ENCODE data around the gene POLR2L.

Gene POLR2L

GRCh38 chr11:843086-843734, 881 bp upstream of the POLR2L start:
- peaks cover 65% of the 10 kb centered on the region for H3K4me1 ChIP-seq (ENCODE audit: control insufficient read depth, insufficient read depth, low read length)
- H3K9me3 ChIP-seq (replicated peaks; ENCODE audit: low read length) = no peaks in the 10 kb centered on the region
- H3K4me3 ChIP-seq (ENCODE audit: low read length) = peak overlapping the region; percentile 98
- no peaks in the 10 kb centered on the region for H3K27me3 ChIP-seq (ENCODE audit: control insufficient read depth, insufficient read depth, low read length)
- peak overlapping the region; percentile 97 for H3K9ac ChIP-seq (ENCODE audit: low read depth, low read length)
- peak overlapping the region; percentile 90 for H3K4me2 ChIP-seq (ENCODE audit: low read length)
- H3K36me3 ChIP-seq (ENCODE audit: insufficient read depth, low read length) = peaks cover 36% of the 10 kb centered on the region

- no peaks in the 10 kb centered on the region for H3K27me3 ChIP-seq (ENCODE audit: control insufficient read depth, insufficient read depth, low read length)
- peak overlapping the region; percentile 97 for H3K9ac ChIP-seq (ENCODE audit: low read depth, low read length)
- H3K4me1 ChIP-seq (ENCODE audit: control insufficient read depth, insufficient read depth, low read length) = peaks cover 70% of the 10 kb centered on the region
- peaks cover 43% of the 10 kb centered on the region for H3K36me3 ChIP-seq (ENCODE audit: insufficient read depth, low read length)
- H3K9me3 ChIP-seq (replicated peaks; ENCODE audit: low read length) = no peaks in the 10 kb centered on the region
- peak overlapping the region; percentile 98 for H3K4me3 ChIP-seq (ENCODE audit: low read length)
- peak overlapping the region; percentile 90 for H3K4me2 ChIP-seq (ENCODE audit: low read length)
Observed at GRCh38 chr11:841981-842369, 354 bp downstream of the POLR2L start.

GRCh38 chr11:839875-840617, 2.3 kb downstream of the POLR2L start:
- peak overlapping the region; percentile 90 for H3K4me2 ChIP-seq (ENCODE audit: low read length)
- peak overlapping the region; percentile 98 for H3K4me3 ChIP-seq (ENCODE audit: low read length)
- H3K9me3 ChIP-seq (replicated peaks; ENCODE audit: low read length) = no peaks in the 10 kb centered on the region
- peaks cover 64% of the 10 kb centered on the region for H3K4me1 ChIP-seq (ENCODE audit: control insufficient read depth, insufficient read depth, low read length)
- no peaks in the 10 kb centered on the region for H3K27me3 ChIP-seq (ENCODE audit: control insufficient read depth, insufficient read depth, low read length)
- peaks cover 55% of the 10 kb centered on the region for H3K36me3 ChIP-seq (ENCODE audit: insufficient read depth, low read length)
- H3K9ac ChIP-seq (ENCODE audit: low read depth, low read length) = peak overlapping the region; percentile 97

GRCh38 chr11:839280-839623, 3.1 kb downstream of the POLR2L start:
- peak overlapping the region; percentile 38 for H3K9ac ChIP-seq (ENCODE audit: low read depth, low read length)
- H3K27me3 ChIP-seq (ENCODE audit: control insufficient read depth, insufficient read depth, low read length) = no peaks in the 10 kb centered on the region
- H3K4me3 ChIP-seq (ENCODE audit: low read length) = no peak overlapping the region
- H3K9me3 ChIP-seq (replicated peaks; ENCODE audit: low read length) = no peaks in the 10 kb centered on the region
- H3K4me2 ChIP-seq (ENCODE audit: low read length) = peak overlapping the region; percentile 90
- H3K36me3 ChIP-seq (ENCODE audit: insufficient read depth, low read length) = peaks cover 55% of the 10 kb centered on the region
- peaks cover 65% of the 10 kb centered on the region for H3K4me1 ChIP-seq (ENCODE audit: control insufficient read depth, insufficient read depth, low read length)

- Histone ChIP-seq H3K9ac (ENCODE audit: low read depth, low read length) (peak overlapping the region; percentile 38), H3K4me1 (ENCODE audit: control insufficient read depth, insufficient read depth, low read length) (peaks cover 64% of the 10 kb centered on the region), H3K36me3 (ENCODE audit: insufficient read depth, low read length) (peaks cover 55% of the 10 kb centered on the region), H3K27me3 (ENCODE audit: control insufficient read depth, insufficient read depth, low read length) (no peaks in the 10 kb centered on the region), H3K4me2 (ENCODE audit: low read length) (peak overlapping the region; percentile 8), H3K9me3 (replicated peaks; ENCODE audit: low read length) (no peaks in the 10 kb centered on the region), H3K4me3 (ENCODE audit: low read length) (no peak overlapping the region)
Observed at GRCh38 chr11:838441-839279, 3.7 kb downstream of the POLR2L start.

GRCh38 chr11:837990-838307, 4.4 kb downstream of the POLR2L start:
- H3K4me1 ChIP-seq (ENCODE audit: control insufficient read depth, insufficient read depth, low read length) = peaks cover 63% of the 10 kb centered on the region
- H3K9me3 ChIP-seq (replicated peaks; ENCODE audit: low read length) = no peaks in the 10 kb centered on the region
- no peaks in the 10 kb centered on the region for H3K27me3 ChIP-seq (ENCODE audit: control insufficient read depth, insufficient read depth, low read length)
- H3K4me3 ChIP-seq (ENCODE audit: low read length) = no peak overlapping the region
- H3K9ac ChIP-seq (ENCODE audit: low read depth, low read length) = no peak overlapping the region
- peaks cover 55% of the 10 kb centered on the region for H3K36me3 ChIP-seq (ENCODE audit: insufficient read depth, low read length)
- no peak overlapping the region for H3K4me2 ChIP-seq (ENCODE audit: low read length)

- peaks cover 55% of the 10 kb centered on the region for H3K36me3 ChIP-seq (ENCODE audit: insufficient read depth, low read length)
Observed at GRCh38 chr11:837189-837989, 4.9 kb downstream of the POLR2L start.

GRCh38 chr11:836700-837099, 5.6 kb downstream of the POLR2L start:
- H3K4me1 ChIP-seq (ENCODE audit: control insufficient read depth, insufficient read depth, low read length) = peaks cover 72% of the 10 kb centered on the region
- no peak overlapping the region for H3K4me2 ChIP-seq (ENCODE audit: low read length)
- no peak overlapping the region for H3K4me3 ChIP-seq (ENCODE audit: low read length)
- H3K9me3 ChIP-seq (replicated peaks; ENCODE audit: low read length) = no peaks in the 10 kb centered on the region
- peaks cover 55% of the 10 kb centered on the region for H3K36me3 ChIP-seq (ENCODE audit: insufficient read depth, low read length)
- no peaks in the 10 kb centered on the region for H3K27me3 ChIP-seq (ENCODE audit: control insufficient read depth, insufficient read depth, low read length)
- no peak overlapping the region for H3K9ac ChIP-seq (ENCODE audit: low read depth, low read length)

More at GRCh38 chr11:837189-837989, 4.9 kb downstream of the POLR2L start:
- H3K4me3 ChIP-seq (ENCODE audit: low read length) = no peak overlapping the region
- H3K4me1 ChIP-seq (ENCODE audit: control insufficient read depth, insufficient read depth, low read length) = peaks cover 65% of the 10 kb centered on the region
- no peak overlapping the region for H3K4me2 ChIP-seq (ENCODE audit: low read length)
- no peak overlapping the region for H3K9ac ChIP-seq (ENCODE audit: low read depth, low read length)
- H3K9me3 ChIP-seq (replicated peaks; ENCODE audit: low read length) = no peaks in the 10 kb centered on the region
- H3K27me3 ChIP-seq (ENCODE audit: control insufficient read depth, insufficient read depth, low read length) = no peaks in the 10 kb centered on the region

- Histone ChIP-seq H3K27me3 (ENCODE audit: control insufficient read depth, insufficient read depth, low read length) (no peaks in the 10 kb centered on the region), H3K9ac (ENCODE audit: low read depth, low read length) (no peak overlapping the region), H3K9me3 (replicated peaks; ENCODE audit: low read length) (no peaks in the 10 kb centered on the region), H3K4me1 (ENCODE audit: control insufficient read depth, insufficient read depth, low read length) (peaks cover 76% of the 10 kb centered on the region), H3K36me3 (ENCODE audit: insufficient read depth, low read length) (peaks cover 54% of the 10 kb centered on the region), H3K4me3 (ENCODE audit: low read length) (no peak overlapping the region), H3K4me2 (ENCODE audit: low read length) (no peak overlapping the region)
Observed at GRCh38 chr11:836274-836673, 6.1 kb downstream of the POLR2L start.

- Histone ChIP-seq H3K36me3 (ENCODE audit: insufficient read depth, low read length) (peaks cover 38% of the 10 kb centered on the region), H3K9me3 (replicated peaks; ENCODE audit: low read length) (no peaks in the 10 kb centered on the region), H3K4me1 (ENCODE audit: control insufficient read depth, insufficient read depth, low read length) (peaks cover 78% of the 10 kb centered on the region), H3K9ac (ENCODE audit: low read depth, low read length) (peak overlapping the region; percentile 97), H3K4me2 (ENCODE audit: low read length) (peak overlapping the region; percentile 97), H3K27me3 (ENCODE audit: control insufficient read depth, insufficient read depth, low read length) (no peaks in the 10 kb centered on the region), H3K4me3 (ENCODE audit: low read length) (peak overlapping the region; percentile 92)
Observed at GRCh38 chr11:834371-835316, 7.7 kb downstream of the POLR2L start.

All from skeletal muscle satellite cell (primary cell).